GM21529 (cell line): ENCODE results near the gene SRPK2.
A peak's percentile ranks its signal among the peaks of the same experiment; 100 is the strongest.
"Not testable (repeated sequence)": the region's sequence is repeated elsewhere in the genome, so short reads cannot be mapped to it uniquely, and the experiment has no call there.

ENCODE experiments used
- ATAC-seq: cut with Tn5 transposase; IDR thresholded peaks from one replicate; pipeline ENCODE4 v1.9.1; 2021; ENCODE audit not compliant: unreplicated experiment

SRPK2 gene

DNA sequence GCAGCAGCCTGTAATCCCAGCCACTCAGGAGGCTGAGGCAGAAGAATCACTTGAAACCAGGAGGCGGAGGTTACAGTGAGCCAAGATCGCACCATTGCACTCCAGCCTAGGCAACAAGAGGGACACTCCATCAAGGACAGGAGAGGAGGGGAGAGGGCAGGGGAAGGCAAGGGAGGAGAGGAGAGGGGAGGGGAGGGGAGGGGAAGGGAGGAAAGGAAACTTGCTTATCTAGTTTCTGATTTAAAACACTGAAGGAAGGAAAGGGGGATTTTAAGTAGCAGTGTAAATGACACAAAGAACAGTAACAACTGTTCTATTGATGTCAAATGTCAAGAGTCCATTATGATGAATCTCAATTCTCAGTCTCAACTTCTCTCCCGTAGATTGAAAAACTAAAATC is 43.7 kb downstream of the SRPK2 start:
- no peak for ATAC-seq

DNA sequence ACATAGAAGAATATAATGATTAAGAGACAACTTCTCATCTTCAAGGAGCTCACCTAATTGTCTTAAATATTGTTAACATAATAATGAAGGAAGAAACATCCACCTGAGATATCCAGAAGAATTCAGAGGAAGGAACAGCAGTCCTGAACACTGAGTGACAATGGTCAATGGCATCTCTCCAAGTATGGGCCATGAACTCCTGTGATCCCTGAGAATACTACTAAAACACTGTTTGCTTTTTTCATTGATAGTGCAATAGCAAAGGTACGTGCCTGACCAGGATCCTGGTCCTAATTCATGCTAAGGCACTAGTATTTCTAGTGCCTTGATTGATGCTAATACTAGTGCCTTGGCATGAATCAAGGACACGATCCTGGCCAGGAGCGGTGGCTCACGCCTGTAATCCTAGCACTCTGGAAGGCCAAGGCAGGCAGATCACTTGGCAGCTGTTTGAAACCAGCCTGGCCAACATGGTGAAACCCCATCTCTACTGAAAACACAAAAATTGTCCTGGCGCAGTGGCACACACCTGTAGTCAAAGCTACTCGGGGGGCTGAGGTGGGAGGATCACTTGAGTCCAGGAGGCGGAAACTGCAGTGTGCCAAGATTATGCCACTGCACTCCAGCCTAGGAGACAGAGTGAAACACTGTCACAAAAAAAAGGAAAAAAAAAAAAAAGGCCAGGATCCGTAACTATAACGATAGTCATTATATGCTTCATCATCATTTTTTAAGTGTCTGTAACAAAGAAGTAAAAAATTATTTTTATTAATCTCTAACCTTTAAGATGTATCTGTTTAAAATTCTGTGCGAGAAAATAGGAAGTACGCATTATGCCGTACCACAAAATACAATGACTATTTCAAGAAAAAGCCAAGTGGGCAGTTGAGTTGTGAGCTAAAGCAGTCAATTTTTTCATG is 49.1 kb downstream of the SRPK2 start:
- ATAC-seq: no peak

DNA sequence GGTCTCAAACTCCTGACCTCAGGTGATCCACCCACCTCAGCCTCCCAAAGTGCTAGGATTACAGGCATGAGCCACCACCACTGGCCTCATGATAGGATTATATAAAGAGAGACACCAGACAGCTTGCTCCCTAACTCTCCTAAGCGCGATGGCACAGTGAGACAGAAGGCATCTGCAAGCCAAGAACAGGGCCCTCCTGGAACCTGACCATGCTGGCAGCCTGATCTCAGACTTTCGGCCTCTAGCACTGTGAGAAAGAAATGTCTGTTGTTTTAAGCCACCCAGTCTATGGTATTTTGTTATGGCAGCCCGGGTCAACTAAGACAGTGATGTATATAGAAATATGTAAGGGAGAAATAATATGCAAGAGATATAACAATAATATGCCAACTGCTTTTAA is 51.2 kb downstream of the SRPK2 start:
- ATAC-seq: no peak

DNA sequence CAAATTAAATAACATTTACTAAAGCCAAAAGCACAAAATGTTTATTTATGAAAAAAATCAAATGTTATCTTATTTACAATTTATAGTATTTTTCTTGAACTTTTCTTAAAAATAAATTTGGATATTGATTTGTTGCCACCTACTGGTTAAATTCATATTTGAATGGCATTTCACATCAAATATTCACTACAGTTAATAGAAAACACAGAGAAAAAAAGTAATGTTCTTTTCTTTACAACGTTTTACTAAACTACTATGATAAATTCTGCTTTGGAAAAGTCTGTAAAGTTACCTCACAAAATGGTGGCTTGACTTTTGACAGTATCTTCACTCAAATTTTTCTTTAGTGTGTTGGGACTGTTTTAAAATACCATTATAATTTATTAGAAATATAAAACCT is 52.7 kb downstream of the SRPK2 start:
- ATAC-seq: no peak

DNA sequence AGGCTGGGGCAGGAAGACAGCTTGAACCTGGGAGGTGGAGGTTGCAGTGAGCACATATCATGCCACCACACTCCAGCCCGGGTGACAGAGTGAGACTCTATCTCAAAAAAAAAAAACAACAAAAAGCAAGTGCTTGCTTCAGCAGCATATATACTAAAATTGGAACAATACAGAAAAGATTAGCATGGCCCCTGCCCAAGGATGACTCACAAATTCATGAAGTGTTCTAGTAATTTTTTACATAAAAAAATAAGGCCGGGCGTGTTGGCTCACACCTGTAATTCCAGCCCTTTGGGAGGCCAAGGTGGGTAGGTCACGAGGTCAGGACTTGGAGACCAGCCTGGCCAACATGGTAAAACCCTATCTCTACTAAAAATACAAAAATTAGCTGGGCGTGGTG is 56.1 kb downstream of the SRPK2 start:
- not testable (repeated sequence) for ATAC-seq

DNA sequence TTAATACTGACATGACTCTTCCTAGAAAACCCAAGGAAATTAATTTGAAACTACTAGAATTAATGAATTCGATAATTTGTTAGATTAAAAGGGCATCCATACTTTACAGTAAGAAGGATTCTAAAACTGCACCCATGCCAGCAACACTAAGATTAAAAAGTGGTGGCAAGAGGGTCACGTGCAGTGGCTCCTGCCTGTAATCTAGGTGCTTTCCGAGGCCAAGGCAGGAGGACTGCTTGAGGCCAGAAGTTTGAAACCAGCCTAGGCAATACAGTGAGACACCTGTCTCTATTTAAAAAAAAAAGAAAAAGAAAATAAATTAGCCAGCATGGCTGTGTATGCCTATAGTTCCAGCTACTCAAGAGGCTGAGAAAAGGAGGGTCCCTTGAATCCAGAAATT is 58.2 kb downstream of the SRPK2 start:
- no peak for ATAC-seq

DNA sequence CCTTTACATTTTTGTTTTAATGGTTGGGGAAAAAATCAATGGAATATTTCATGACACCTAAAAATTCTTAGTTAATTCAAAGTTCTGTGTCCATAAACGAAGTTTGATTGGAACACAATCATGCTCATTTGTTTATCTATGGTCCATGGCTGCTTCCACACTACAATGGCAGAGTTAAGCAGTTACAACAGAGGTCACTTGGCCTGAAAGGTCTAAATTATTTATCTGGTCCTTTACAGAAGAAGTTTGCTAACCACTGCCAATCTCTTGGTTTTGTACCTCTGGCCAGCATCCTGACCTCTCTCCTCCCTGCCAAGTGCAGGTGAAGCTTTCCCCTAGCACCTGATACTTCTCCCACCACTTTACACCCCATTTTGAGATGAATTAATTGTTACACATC is 61.5 kb downstream of the SRPK2 start:
- no peak for ATAC-seq

DNA sequence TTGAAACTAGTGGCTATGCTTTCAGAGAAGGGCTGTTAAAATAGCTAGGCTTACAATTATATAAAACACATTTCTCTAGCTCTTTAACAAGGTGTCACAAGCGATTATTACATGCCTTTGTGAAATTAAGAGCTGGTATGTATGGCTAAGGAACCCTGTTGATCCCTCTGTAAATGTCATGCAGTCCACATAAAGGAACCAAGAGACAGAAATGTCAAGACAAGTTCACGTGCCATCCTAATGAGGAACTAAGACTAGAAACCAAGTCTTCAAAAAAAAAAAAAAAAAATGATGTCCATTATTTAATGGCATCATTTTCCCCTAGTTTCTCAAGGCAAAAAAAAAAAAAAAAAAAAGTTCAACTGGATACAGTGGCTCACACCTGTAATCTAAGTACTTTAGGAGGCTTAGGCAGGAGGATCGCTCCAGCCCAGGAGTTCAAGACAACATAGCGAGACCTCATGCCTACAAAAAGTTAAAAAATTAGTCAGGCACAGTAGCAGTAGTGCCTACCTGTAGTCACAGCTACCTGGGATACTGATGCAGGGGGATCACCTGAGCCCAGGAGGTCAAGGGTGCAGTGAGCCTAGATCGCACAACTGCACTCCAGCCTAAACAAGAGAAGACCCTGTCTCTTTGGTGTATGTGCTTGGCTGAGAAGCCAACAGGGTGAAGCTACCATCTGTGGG is 63.4 kb downstream of the SRPK2 start:
- ATAC-seq: peak; percentile 72

DNA sequence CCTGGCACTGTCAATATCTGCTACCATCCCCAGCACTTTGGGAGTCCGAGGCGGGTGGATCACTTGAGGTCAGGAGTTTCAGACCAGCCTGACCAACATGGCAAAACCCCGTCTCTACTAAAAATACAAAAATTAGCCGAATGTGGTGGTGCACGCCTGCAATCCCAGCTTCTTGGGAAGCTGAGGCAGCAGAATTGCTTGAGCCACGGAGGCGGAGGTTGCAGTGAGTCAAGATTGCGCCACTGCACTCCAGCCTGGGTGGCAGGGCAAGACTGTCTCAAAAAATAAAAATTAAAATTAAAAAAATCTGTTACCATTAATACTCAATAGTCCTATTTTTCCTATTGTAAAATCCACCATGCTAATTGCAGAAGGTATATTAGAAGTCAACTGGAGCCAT is 64.1 kb downstream of the SRPK2 start:
- ATAC-seq: not testable (repeated sequence)

DNA sequence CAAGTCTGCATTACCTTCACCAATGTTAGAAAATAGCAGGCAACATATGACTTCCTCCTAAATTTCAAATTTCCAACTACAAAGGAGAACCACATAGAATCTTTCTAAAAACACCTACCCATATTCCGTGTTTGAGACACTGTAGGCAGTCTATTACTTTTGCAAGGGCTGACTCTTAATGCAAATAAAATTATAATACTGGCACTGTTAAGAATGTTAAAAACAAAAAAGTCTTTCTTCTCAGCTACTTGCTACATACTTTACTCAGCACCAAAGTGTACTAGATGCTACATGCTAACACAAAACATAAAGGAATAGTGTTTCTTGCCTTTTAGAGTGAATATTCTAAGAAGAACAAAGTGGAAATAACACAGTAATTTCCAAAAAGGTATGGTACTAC is 65.4 kb downstream of the SRPK2 start:
- no peak for ATAC-seq

DNA sequence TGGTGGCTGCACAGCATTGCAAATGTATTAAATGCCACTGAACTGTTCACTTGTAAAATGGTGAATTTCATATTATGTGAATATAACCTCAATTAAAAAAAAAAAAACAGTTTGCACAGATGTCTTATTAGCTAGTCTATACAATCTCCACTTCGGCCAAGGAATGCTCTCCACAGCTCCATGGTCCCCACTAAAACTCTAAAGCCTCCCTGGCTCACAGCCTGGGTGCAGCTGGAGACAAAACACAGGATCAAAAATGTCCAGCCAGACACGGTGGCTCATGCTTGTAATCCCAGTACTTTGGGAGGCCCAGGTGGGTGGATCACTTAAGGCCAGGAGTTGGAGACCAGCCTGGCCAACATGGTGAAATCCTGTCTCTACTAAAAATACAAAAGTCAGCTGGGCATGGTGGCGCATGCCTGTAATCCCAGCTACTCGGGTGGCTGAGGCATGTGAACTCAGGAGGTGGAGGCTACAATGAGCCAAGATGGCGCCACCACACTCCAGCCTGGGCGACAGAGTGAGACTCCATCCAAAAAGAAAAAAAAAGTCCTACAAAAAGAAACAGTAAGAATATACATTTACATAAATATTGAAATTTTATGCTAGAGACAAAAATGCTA is 66.0 kb downstream of the SRPK2 start:
- no peak for ATAC-seq

DNA sequence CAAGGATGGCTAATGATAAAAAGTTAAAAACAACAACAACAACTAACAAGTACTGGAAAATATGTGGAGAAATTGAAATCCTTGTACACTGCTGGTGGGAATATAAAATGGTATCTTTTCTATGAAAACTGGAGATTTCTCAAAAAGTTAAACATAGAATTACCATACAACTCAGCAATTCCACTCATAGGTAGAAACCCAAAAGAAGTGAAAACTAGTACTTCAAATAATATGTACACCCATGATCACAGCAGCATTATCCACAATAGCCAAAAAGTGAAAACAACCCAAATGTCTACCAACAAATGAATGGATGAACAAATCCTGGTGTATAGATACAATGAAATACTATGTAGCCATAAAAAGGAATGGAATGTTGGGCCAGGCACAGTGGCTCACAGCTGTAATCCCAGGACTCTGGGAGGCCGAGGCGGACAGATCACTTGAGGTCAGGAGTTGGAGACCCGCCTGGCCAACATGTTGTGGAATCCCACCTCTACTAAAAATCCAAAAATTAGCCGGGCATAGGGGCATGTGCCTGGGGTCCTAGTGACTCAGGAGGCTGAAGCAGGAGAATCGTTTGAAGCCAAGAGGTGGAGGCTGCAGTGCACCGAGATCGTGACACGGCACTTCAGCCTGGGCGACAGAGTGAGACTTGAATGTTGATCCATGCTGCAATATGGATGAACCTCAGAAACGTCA is 66.8 kb downstream of the SRPK2 start:
- no peak for ATAC-seq

DNA sequence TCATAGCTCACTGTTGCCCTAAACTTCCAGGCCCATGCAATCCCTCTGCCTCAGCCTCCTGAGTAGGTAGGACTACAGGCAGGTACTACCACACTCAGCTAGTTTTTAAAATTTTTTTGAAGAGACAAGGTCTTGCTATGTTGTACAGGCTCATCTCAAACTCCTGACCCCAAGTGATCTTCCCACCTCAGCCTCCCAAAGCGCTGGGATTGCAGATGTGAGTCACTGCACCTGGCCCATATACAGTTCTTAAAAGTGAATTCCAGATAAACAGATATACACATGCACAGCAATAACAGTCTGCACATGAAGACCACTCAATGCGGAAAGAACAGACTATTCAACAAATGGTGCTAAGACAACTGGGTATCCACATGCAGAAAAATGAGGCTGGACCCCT is 67.8 kb downstream of the SRPK2 start:
- ATAC-seq: no peak

DNA sequence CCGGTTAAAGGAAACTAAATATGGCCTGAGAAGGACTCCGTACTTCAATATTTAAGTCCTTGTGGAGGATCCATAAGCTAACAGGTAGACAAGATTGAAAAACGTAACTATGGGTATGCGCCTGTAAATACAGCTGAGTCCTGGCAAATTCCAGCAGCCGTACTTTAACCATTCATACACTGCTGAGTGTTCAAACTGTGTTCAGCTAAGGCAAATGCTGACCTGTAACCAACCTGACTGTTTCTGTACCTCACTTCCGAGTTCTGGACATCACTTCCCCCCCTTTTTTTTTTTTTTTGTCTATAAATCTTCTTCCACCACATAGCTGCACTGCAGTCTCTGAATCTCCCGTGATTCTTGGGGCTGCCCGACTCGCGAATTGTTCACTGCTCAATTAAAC is 69.1 kb downstream of the SRPK2 start:
- ATAC-seq: no peak

DNA sequence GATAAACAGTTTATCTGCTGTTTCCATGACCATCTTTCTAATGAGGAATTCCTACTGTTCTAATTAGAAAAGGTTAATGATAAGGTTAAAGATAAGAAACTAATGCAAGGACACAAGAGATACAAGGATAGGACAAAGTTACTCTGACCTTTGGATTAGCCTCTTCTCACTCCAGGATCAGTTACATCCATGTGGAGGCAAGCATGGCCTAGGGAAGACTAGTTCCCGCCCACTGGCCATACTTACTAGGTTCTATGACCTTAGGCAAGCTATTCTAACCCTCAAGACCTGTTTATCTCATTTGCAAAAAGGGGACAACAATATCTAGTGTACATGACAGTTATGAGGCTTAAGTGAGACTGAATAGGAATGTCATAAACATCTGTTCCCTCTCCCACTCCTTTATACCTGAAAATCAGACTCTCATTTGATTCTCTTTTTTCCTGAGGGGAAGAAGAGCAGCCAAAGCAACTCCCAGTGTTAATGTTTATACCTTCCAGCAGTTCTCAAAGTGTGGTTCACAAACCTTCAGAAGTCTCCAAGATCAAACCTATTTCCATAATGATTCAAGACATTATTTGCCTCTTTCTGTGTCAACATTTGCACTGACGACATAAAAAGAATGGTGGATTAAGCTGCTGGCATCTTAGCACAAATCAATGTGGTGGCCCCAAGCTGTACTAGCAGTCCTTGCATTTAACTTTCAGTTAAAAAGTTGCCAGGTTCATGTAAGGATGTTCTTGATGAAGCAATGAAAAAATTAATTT is 72.0 kb downstream of the SRPK2 start:
- no peak for ATAC-seq

DNA sequence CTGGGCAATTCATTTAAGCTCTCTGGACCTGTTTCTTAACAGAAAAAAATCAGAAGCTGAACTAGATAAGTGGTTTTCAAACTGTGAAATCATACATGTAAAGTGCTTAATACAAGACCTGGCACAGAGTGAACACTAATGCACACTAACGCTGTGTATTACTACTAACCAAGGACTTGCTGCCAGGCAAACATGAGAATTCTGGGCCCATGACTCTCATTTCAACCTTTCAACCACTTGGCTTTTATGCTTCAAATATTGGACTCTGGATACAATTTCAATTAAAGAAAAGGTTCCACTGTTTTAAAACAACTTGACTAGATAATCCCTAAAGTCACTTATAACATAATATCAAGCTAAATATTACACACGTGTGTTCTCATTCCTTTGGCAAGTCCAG is 73.4 kb downstream of the SRPK2 start:
- ATAC-seq: no peak

DNA sequence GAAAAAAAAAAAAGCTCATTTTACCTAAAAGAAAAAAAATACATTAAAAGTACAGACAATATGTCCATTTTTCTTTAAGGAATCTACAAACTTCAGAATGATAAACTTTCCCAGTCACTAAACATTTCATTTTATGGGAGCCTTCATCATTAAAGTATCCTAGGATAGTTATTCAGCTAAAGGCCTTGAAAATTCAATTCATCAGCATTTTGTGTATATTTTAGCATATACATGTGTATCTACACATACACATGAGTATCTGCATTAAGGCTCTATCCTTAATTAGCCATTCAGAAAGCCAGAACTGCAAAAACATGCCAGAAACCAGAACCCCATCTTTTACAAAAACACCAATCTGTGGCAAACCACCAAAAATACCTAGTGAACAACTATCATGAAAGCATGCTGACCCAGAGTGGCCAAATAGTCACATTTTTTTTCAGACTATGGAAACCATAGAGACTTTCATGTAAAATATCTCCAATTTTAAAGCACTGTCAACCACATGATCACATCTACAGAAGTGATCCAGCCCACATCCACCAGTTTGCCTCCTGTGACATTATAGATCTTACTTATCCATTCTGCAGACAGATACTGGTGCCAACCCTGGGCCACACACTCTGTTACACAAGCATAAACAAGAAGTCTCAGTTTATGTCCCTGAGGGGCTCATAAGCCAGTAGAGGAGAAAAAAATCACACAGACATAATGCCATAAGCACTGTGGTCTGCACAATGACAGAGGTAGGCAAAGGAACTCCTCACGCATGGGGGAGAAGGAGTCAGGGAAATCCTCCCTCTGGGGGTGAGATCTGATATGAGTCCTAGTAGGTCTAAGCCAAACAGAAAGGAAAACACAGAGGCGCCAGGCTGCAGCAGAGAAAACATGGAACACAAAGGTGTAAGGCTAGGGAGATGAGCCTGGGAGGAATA is 79.2 kb downstream of the SRPK2 start:
- ATAC-seq: no peak

DNA sequence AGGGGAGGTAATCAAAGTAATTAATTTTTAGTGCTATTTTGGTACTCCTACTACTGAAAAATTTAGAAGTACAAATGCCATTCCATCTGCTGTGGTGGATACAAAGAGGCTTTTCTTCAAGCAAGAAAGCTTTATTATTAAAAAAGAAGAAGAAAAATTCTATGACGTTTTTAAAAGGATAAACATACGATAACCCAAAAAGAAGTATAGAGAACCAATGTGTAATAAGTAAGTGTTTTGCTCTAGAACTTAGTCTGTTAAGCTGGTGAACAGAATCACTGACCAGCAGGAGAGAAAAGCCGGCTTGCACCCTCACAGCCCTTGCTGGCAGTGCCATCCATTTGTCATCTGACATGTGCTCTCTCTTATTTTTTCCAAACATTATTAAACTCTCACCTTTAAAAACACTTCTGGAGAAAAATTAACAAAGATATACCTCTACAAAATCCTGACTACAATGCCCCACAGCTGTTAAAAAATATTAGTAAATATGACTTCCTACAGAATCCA is 81.5 kb downstream of the SRPK2 start:
- ATAC-seq: no peak

DNA sequence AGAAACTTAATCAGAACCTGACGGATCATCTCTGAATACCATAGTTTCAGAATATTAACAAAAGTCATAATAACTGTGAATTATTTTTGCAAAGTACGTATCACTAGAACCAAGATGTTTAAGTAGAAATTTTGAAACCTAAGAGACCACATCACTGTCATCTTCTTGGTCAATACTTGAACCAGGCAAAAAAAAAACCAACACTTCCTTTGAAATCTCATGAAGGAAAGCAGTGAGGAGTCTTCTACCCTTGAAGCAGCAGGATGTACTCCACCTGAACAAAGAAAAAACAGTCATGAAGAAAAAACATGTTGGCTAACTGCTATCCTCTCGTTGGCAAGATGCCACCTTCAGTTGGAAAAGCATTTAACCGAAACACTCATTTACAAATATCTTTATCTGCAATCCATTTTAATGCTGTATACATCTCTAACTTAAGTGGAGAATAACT is 82.4 kb downstream of the SRPK2 start:
- ATAC-seq: no peak
